ENCODE data around the gene ATG4D.

ATG4D gene

GRCh38 chr19:10543420-10544241, at the start of gene ATG4D:
ATG4D (plus strand) TSS chr19:10543904; CDS start chr19:10544091, 187 bp downstream.
- DNase-seq (ENCODE audit: low spot score): peak; percentile 87

- DNase-seq (ENCODE audit: low spot score): no peak
Measured at GRCh38 chr19:10497371-10497770, 46.3 kb upstream of the ATG4D start.

GRCh38 chr19:10499550-10500246, 44.0 kb upstream of the ATG4D start:
- DNase-seq (ENCODE audit: low spot score): no peak

- no peak for DNase-seq (ENCODE audit: low spot score)
Measured at GRCh38 chr19:10500247-10500592, 43.5 kb upstream of the ATG4D start.

- peak; percentile 54 for DNase-seq (ENCODE audit: low spot score)
Measured at GRCh38 chr19:10501971-10502523, 41.7 kb upstream of the ATG4D start.

- DNase-seq (ENCODE audit: low spot score): peak; percentile 93
Measured at GRCh38 chr19:10502524-10503001, 41.1 kb upstream of the ATG4D start.

GRCh38 chr19:10503002-10503789, 40.5 kb upstream of the ATG4D start, which contains the start of gene KEAP1:
KEAP1 (minus strand) TSS chr19:10503356; CDS start chr19:10500033, 3,323 bp downstream.
- peak; percentile 55 for DNase-seq (ENCODE audit: low spot score)

GRCh38 chr19:10505583-10506229, 38.0 kb upstream of the ATG4D start:
- peak; percentile 90 for DNase-seq (ENCODE audit: low spot score)

- no peak for DNase-seq (ENCODE audit: low spot score)
Measured at GRCh38 chr19:10508036-10508435, 35.7 kb upstream of the ATG4D start.

- no peak for DNase-seq (ENCODE audit: low spot score)
Measured at GRCh38 chr19:10508707-10509106, 35.0 kb upstream of the ATG4D start.

GRCh38 chr19:10510301-10510802, 33.4 kb upstream of the ATG4D start:
- DNase-seq (ENCODE audit: low spot score): peak; percentile 71

- no peak for DNase-seq (ENCODE audit: low spot score)
Measured at GRCh38 chr19:10513223-10513622, 30.5 kb upstream of the ATG4D start.

GRCh38 chr19:10514211-10515145, 29.2 kb upstream of the ATG4D start:
- DNase-seq (ENCODE audit: low spot score): no peak

- no peak for DNase-seq (ENCODE audit: low spot score)
Measured at GRCh38 chr19:10516064-10516385, 27.7 kb upstream of the ATG4D start.

- no peak for DNase-seq (ENCODE audit: low spot score)
Measured at GRCh38 chr19:10516671-10517286, 26.9 kb upstream of the ATG4D start.

- no peak for DNase-seq (ENCODE audit: low spot score)
Measured at GRCh38 chr19:10517361-10517759, 26.3 kb upstream of the ATG4D start, which contains the start of gene S1PR5. S1PR5 (minus strand) TSS chr19:10517447; CDS start chr19:10515011, 2,436 bp downstream.

- no peak for DNase-seq (ENCODE audit: low spot score)
Measured at GRCh38 chr19:10517760-10518443, 25.8 kb upstream of the ATG4D start.

- no peak for DNase-seq (ENCODE audit: low spot score)
Measured at GRCh38 chr19:10518444-10519361, 25.0 kb upstream of the ATG4D start.

All from NAMALWA (cell line).